LNCaP clone FGC (cell line): ENCODE results near the gene LIPC.
A peak's percentile ranks its signal among the peaks of the same experiment; 100 is the strongest.

ENCODE experiments used
- DNase-seq: peaks from one replicate; pipeline ENCODE4 v3.0.0-alpha.2; 2011; ENCODE audit warnings: low read depth
- H3K4me3 ChIP-seq: 2 replicates; pipeline ENCODE4 v1.5.1; 2011; ENCODE audit warnings: mild to moderate bottlenecking, low read depth, low read length, control low read depth
- TF ChIP-seq, protein P1 (sequence below): IDR thresholded peaks from 2 replicates; pipeline ENCODE4 v1.5.1; 2012; ENCODE audit warnings: mild to moderate bottlenecking; ENCODE audit not compliant: control insufficient read depth, insufficient read depth; ENCODE audit errors: extremely low read depth

LIPC gene

DNA sequence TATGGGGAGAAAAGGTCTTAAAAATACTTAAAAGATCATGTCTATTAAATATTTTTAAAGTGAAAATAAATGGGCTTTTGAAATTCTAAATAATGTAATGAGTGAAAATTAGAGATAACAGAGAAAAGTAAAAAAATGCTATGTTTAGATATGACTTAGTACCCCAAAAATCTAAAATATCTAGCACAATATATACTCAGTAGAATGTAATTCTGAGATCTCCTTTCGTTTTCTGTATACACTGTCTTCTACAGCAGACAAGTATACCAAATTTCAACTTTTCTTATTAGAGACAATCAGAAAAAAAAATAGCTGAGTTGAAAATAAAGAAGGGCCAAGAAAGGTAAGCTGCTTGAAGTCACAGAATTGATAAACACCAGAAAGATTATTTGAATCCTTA, 176.9 kb downstream of the LIPC start:
- no peak overlapping the region for H3K4me3 ChIP-seq
- TF ChIP-seq, protein P1, sequence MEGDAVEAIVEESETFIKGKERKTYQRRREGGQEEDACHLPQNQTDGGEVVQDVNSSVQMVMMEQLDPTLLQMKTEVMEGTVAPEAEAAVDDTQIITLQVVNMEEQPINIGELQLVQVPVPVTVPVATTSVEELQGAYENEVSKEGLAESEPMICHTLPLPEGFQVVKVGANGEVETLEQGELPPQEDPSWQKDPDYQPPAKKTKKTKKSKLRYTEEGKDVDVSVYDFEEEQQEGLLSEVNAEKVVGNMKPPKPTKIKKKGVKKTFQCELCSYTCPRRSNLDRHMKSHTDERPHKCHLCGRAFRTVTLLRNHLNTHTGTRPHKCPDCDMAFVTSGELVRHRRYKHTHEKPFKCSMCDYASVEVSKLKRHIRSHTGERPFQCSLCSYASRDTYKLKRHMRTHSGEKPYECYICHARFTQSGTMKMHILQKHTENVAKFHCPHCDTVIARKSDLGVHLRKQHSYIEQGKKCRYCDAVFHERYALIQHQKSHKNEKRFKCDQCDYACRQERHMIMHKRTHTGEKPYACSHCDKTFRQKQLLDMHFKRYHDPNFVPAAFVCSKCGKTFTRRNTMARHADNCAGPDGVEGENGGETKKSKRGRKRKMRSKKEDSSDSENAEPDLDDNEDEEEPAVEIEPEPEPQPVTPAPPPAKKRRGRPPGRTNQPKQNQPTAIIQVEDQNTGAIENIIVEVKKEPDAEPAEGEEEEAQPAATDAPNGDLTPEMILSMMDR = no peak
- no peak for DNase-seq

DNA sequence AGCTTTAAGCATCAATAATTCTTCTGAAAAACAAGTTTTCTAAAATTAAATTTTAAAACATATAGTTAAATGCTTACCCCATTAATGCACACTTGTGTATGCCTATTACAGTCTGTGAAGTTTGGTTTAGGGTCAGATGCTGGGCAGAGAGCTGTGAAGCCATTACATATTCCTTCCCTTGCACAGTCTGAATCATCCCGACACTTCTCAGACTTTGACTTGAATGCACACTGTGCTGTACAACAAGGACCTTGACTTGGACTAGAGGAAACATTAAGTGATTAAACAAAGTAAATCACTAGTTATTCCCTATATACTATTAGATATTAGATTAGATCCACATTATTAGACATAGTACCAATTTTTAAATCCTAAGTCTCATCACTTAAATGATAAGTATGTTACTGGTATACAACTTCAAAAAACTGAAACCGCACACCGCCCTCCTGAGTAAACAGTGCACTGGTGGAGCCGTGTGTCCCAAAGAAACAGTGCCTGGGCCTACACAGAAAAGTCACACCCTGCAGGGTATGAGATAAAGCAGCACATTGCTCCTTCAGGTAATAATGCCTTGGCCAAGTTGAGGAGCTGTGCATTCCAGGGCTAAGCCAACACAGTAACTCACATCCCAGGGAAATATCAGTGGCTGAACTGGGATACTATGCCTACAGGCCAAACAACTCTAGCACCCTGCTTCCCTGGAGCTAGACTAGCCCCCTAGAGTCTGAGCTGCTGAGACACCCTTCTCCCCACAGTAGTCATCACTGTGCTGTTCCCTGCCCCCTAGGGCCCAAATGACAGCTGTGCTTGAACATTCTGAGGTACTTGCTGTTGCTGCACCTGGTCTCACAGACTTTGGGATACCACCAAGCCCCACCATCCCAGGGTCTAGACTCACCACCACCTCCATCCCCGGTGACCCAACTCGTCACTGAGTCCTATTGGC, 180.2 kb downstream of the LIPC start:
- 0 out of 2 replicates have a peak overlapping the region, but pooled peaks have one; percentile 1 for H3K4me3 ChIP-seq
- TF ChIP-seq, protein P1 = no peak
- no peak for DNase-seq

DNA sequence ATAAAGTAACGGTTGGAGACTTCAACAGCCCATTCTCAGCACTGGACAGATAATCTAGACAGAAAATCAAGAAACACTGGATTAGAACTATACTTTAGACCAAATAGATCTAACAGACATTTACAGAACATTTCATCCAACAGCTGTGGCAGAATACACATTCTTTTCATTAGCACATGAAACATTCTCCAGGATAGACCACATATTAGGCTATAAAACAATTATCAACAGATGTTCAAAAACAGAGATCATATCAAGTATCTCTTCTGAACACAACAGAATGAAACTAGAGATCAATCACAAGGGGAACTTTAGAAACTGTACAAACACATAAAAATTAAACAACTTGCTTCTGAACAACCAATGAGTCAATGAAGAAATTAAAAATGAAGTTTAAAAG, 184.4 kb downstream of the LIPC start:
- TF ChIP-seq, protein P1 = no peak
- DNase-seq = no peak
- no peak overlapping the region for H3K4me3 ChIP-seq
